HEK293 (cell line): ENCODE results near the gene FOXO6.

ENCODE experiments used
- CTCF ChIA-PET: fragments of 350-600 bp; formaldehyde crosslinking; extraction: SDS; loops from one replicate; lab custom pipeline; 2021; ENCODE audit warnings: antibody characterized with exemption; lab: Yijun Ruan, JAX
- POLR2A ChIA-PET: fragments of 300-600 bp; formaldehyde crosslinking; extraction: SDS; loops from one replicate; lab custom pipeline; 2020; ENCODE audit warnings: antibody characterized with exemption, inconsistent platforms; lab: Yijun Ruan, JAX
- H3K27ac ChIP-seq: fragments of 200-500 bp; sonication (Bioruptor generic); 2 replicates; pipeline ENCODE4 v1.5.1; 2014; ENCODE audit warnings: low read depth, low read length, control low read depth, inconsistent platforms; ENCODE audit errors: extremely low read depth
- H3K36me3 ChIP-seq, 2 experiments: fragments of 200-500 bp in 1 of 2; sonication (Bioruptor generic) in 1 of 2; 1 replicate in 1 of 2; 2 replicates in 1 of 2; pipeline ENCODE4 v1.5.1; 2014 to 2017; ENCODE audit warnings: inconsistent platforms in 2 of 2, low read length in 2 of 2; ENCODE audit not compliant: control insufficient read depth in 2 of 2, insufficient read depth in 1 of 2
- H3K4me1 ChIP-seq: fragments of 200-500 bp; sonication (Bioruptor generic); 2 replicates; pipeline ENCODE4 v1.5.1; 2014; ENCODE audit warnings: mild to moderate bottlenecking, low read length, inconsistent platforms; ENCODE audit not compliant: control insufficient read depth, insufficient read depth
- H3K4me3 ChIP-seq: 2 replicates; pipeline ENCODE4 v1.5.1; 2011; ENCODE audit warnings: low read depth, mild to moderate bottlenecking, control low read depth, low read length, moderate library complexity
- H3K9me3 ChIP-seq: fragments of 200-500 bp; sonication (Bioruptor generic); 2 replicates; pipeline ENCODE4 v1.5.1; 2014; ENCODE audit warnings: low read depth, low read length, inconsistent platforms; ENCODE audit not compliant: control insufficient read depth, insufficient read depth
- BCL6B ChIP-seq: fragments of 450-650 bp; formaldehyde crosslinking; IDR thresholded peaks from 2 replicates; pipeline ENCODE4 v1.5.1; 2017; ENCODE audit warnings: missing biosample characterization, missing genetic modification characterization
- HOXC10 ChIP-seq: sonication (generic); formaldehyde crosslinking; IDR thresholded peaks from 2 replicates; pipeline ENCODE4 v1.8.1; 2023; ENCODE audit warnings: mild to moderate bottlenecking, missing genetic modification reagents
- PRDM6 ChIP-seq: fragments of 450-650 bp; formaldehyde crosslinking; IDR thresholded peaks from 2 replicates; pipeline ENCODE4 v1.5.1; 2017; ENCODE audit warnings: missing biosample characterization, missing genetic modification characterization
- SCRT1 ChIP-seq: fragments of 450-650 bp; formaldehyde crosslinking; IDR thresholded peaks from 2 replicates; pipeline ENCODE4 v1.5.1; 2016; ENCODE audit warnings: missing biosample characterization, missing genetic modification characterization, borderline replicate concordance
- YY2 ChIP-seq: fragments of 450-650 bp; formaldehyde crosslinking; IDR thresholded peaks from 2 replicates; pipeline ENCODE4 v1.5.1; 2016; ENCODE audit warnings: missing biosample characterization, missing genetic modification characterization
- ZBTB1 ChIP-seq: fragments of 450-650 bp; formaldehyde crosslinking; IDR thresholded peaks from 2 replicates; pipeline ENCODE4 v1.5.1; 2016; ENCODE audit warnings: missing biosample characterization, missing genetic modification characterization
- ZNF157 ChIP-seq: fragments of 450-650 bp; formaldehyde crosslinking; IDR thresholded peaks from 2 replicates; pipeline ENCODE4 v1.5.1; 2016; ENCODE audit warnings: missing biosample characterization, missing genetic modification characterization
- ZNF239 ChIP-seq: fragments of 450-650 bp; formaldehyde crosslinking; IDR thresholded peaks from 2 replicates; pipeline ENCODE4 v1.5.1; 2016; ENCODE audit warnings: missing biosample characterization, missing genetic modification characterization
- ZNF248 ChIP-seq: fragments of 450-650 bp; formaldehyde crosslinking; IDR thresholded peaks from 2 replicates; pipeline ENCODE4 v1.5.1; 2017; ENCODE audit warnings: missing biosample characterization, missing genetic modification characterization
- ZNF26 ChIP-seq: fragments of 450-650 bp; formaldehyde crosslinking; IDR thresholded peaks from 2 replicates; pipeline ENCODE4 v1.5.1; 2016; ENCODE audit warnings: missing biosample characterization, missing genetic modification characterization
- ZNF341 ChIP-seq: fragments of 450-650 bp; formaldehyde crosslinking; IDR thresholded peaks from 2 replicates; pipeline ENCODE4; 2016; ENCODE audit warnings: low read depth, missing biosample characterization, missing genetic modification characterization
- ZNF394 ChIP-seq: fragments of 450-650 bp; formaldehyde crosslinking; IDR thresholded peaks from 2 replicates; pipeline ENCODE4 v1.5.1; 2016; ENCODE audit warnings: missing biosample characterization, missing genetic modification characterization, mild to moderate bottlenecking, moderate library complexity, borderline replicate concordance
- ZNF449 ChIP-seq: fragments of 450-650 bp; formaldehyde crosslinking; IDR thresholded peaks from 2 replicates; pipeline ENCODE4 v1.5.1; 2017; ENCODE audit warnings: missing biosample characterization, mild to moderate bottlenecking, missing genetic modification characterization, moderate library complexity
- ZNF571 ChIP-seq: fragments of 450-650 bp; formaldehyde crosslinking; IDR thresholded peaks from 2 replicates; pipeline ENCODE4 v1.5.0; 2017; ENCODE audit warnings: missing biosample characterization, missing genetic modification characterization
- ZNF629 ChIP-seq: fragments of 450-650 bp; formaldehyde crosslinking; IDR thresholded peaks from 2 replicates; pipeline ENCODE4 v1.5.1; 2017; ENCODE audit warnings: missing biosample characterization, missing genetic modification characterization
- ZNF76 ChIP-seq: fragments of 450-650 bp; formaldehyde crosslinking; IDR thresholded peaks from 2 replicates; pipeline ENCODE4; 2016; ENCODE audit warnings: low read depth, missing biosample characterization, missing genetic modification characterization, borderline replicate concordance
- TF ChIP-seq, protein P1 (sequence below): fragments of 450-650 bp; formaldehyde crosslinking; IDR thresholded peaks from 2 replicates; pipeline ENCODE4 v1.5.1; 2016; ENCODE audit warnings: missing biosample characterization, missing genetic modification characterization
- TF ChIP-seq, protein P2 (sequence below): fragments of 450-650 bp; formaldehyde crosslinking; conservative IDR thresholded peaks from 2 replicates; pipeline ENCODE4 v1.5.1; 2016; ENCODE audit warnings: low read depth, missing biosample characterization, missing genetic modification characterization
- TF ChIP-seq, protein P3 (sequence below): fragments of 450-650 bp; formaldehyde crosslinking; IDR thresholded peaks from 2 replicates; pipeline ENCODE4 v1.5.1; 2016; ENCODE audit warnings: missing biosample characterization, missing genetic modification characterization

Gene FOXO6

DNA sequence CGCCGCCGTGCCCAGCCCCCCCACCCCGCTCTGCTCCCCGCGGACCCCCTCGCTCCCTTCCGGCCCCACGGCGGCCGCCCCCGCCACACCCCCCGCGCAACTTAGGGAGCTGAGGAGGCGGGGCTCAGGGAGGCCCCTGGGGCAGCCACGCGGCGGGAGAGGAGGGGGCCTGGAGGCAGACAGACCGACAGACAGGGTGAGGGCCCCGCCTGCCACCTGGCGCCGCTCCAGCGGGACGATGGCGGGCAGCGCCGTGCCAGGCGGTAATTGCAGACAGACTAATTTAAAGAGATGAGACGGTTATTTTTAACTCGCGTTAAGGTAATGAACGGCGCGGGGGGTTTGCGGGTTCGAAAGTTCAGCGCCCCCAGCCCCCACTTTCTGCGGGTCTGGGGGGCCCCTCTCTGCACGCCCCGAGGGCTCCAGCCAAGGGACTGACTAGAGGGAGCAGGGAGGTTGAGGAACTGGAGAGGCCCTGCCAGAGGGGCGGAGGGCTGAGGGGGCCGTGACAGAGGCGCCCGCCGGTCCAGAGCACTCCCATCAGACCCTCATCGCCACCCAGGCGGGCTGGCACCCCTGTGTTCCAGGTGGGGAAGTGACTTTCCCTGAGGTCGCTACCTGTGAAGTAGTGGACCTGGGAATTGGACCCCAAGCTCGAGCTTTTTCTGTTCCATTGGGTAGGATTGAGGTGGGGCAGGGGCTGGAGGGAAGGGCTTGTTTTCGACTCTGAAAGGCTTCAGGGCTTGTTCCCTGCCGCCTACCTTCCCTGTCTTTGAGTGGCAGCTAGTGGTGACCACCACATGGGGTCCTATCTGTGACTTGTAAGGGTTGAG lies 5.4 kb downstream of the FOXO6 start (continued):
- TF ChIP-seq ZNF394 (tag by site-specific recombination) (no peak), SCRT1 (tag by site-specific recombination) (no peak), ZNF571 (tag by site-specific recombination) (no peak)
- TF ChIP-seq, protein P1, sequence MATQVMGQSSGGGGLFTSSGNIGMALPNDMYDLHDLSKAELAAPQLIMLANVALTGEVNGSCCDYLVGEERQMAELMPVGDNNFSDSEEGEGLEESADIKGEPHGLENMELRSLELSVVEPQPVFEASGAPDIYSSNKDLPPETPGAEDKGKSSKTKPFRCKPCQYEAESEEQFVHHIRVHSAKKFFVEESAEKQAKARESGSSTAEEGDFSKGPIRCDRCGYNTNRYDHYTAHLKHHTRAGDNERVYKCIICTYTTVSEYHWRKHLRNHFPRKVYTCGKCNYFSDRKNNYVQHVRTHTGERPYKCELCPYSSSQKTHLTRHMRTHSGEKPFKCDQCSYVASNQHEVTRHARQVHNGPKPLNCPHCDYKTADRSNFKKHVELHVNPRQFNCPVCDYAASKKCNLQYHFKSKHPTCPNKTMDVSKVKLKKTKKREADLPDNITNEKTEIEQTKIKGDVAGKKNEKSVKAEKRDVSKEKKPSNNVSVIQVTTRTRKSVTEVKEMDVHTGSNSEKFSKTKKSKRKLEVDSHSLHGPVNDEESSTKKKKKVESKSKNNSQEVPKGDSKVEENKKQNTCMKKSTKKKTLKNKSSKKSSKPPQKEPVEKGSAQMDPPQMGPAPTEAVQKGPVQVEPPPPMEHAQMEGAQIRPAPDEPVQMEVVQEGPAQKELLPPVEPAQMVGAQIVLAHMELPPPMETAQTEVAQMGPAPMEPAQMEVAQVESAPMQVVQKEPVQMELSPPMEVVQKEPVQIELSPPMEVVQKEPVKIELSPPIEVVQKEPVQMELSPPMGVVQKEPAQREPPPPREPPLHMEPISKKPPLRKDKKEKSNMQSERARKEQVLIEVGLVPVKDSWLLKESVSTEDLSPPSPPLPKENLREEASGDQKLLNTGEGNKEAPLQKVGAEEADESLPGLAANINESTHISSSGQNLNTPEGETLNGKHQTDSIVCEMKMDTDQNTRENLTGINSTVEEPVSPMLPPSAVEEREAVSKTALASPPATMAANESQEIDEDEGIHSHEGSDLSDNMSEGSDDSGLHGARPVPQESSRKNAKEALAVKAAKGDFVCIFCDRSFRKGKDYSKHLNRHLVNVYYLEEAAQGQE (tag by site-specific recombination) = no peak

DNA sequence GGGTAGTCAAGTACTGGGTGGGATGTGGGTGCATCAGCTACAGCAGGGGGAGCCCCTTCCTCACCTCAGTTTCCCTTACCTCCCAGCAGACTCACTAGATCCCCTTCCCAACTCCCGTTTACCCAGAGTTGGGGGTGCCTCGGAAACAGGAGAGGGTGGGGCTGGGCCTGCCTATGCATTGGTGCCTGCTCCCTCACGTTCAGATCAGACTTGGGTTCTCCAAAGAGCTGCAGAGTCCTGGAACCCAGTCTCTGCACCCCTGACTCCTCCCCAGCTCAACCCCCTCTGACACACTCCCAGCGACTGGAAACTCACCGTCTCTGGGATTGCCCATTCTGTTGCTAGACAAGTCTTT lies 6.0 kb downstream of the FOXO6 start:
- TF ChIP-seq, protein P2, sequence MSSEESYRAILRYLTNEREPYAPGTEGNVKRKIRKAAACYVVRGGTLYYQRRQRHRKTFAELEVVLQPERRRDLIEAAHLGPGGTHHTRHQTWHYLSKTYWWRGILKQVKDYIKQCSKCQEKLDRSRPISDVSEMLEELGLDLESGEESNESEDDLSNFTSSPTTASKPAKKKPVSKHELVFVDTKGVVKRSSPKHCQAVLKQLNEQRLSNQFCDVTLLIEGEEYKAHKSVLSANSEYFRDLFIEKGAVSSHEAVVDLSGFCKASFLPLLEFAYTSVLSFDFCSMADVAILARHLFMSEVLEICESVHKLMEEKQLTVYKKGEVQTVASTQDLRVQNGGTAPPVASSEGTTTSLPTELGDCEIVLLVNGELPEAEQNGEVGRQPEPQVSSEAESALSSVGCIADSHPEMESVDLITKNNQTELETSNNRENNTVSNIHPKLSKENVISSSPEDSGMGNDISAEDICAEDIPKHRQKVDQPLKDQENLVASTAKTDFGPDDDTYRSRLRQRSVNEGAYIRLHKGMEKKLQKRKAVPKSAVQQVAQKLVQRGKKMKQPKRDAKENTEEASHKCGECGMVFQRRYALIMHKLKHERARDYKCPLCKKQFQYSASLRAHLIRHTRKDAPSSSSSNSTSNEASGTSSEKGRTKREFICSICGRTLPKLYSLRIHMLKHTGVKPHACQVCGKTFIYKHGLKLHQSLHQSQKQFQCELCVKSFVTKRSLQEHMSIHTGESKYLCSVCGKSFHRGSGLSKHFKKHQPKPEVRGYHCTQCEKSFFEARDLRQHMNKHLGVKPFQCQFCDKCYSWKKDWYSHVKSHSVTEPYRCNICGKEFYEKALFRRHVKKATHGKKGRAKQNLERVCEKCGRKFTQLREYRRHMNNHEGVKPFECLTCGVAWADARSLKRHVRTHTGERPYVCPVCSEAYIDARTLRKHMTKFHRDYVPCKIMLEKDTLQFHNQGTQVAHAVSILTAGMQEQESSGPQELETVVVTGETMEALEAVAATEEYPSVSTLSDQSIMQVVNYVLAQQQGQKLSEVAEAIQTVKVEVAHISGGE (tag by site-specific recombination) = no peak
- no peak for TF ChIP-seq ZNF629 (tag by site-specific recombination)
- TF ChIP-seq YY2 = no peak
- no peak for TF ChIP-seq ZNF26 (tag by site-specific recombination)
- no peak for TF ChIP-seq ZNF248
- TF ChIP-seq ZNF157 = no peak
- no peak for TF ChIP-seq ZNF341 (tag by site-specific recombination)
- TF ChIP-seq ZBTB1 = no peak
- TF ChIP-seq ZNF239 (tag by site-specific recombination) = no peak
- TF ChIP-seq, protein P3, sequence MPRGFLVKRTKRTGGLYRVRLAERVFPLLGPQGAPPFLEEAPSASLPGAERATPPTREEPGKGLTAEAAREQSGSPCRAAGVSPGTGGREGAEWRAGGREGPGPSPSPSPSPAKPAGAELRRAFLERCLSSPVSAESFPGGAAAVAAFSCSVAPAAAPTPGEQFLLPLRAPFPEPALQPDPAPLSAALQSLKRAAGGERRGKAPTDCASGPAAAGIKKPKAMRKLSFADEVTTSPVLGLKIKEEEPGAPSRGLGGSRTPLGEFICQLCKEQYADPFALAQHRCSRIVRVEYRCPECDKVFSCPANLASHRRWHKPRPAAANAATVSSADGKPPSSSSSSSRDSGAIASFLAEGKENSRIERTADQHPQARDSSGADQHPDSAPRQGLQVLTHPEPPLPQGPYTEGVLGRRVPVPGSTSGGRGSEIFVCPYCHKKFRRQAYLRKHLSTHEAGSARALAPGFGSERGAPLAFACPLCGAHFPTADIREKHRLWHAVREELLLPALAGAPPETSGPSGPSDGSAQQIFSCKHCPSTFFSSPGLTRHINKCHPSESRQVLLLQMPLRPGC (tag by site-specific recombination) = no peak
- no peak for TF ChIP-seq HOXC10 (CRISPR knock-in tag)
- TF ChIP-seq PRDM6 (tag by site-specific recombination) = no peak
- TF ChIP-seq ZNF76 (tag by site-specific recombination) = no peak
- TF ChIP-seq ZNF449 (tag by site-specific recombination) = no peak
- no peak for TF ChIP-seq BCL6B (tag by site-specific recombination)
- Histone ChIP-seq H3K9me3 (no peaks in the 10 kb centered on the region), H3K4me3 (no peak overlapping the region), H3K36me3 (no peaks in the 10 kb centered on the region), H3K27ac (no peak overlapping the region), H3K4me1 (peaks cover 18% of the 10 kb centered on the region)
- ChIA-PET POLR2A (interaction anchor here (0.7 kb wide), 1 partner anchor 359 kb away, joined by 3 read pairs; no protein-coding TSS in a partner anchor), CTCF (interaction anchor here (1.1 kb wide), 1 partner anchor 206 kb away, joined by 3 read pairs; no protein-coding TSS in a partner anchor)
